ENCODE results near the gene LNP1.
"Not testable (repeated sequence)": the region's sequence is repeated elsewhere in the genome, so short reads cannot be mapped to it uniquely, and the experiment has no call there.

LNP1 gene

DNA sequence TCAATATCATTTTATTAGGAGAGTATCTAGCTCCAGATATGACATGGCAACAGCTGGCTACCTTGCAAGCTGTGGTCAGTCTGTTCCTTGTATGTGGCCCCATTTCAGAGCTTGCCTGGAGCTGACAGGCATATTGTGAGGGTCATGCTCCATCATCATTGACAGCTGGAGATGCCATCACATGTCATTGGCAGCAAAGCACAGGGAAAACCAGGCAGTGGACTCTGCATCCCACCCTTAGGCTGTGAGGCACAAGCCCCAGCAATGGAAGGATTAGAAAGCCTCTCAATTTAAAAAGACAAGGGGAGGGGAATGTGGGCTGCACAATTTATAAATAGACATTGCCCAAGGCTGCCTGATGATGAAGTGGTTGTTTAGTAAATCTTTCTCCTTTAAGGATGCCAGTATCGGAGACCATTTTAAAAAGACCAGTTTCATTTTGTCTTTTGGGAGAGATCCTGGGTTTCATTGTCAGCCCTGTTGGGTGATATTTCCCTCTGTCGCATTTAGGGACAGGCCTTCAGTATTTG is 27.9 kb downstream of the LNP1 start:
- no peak for DNase-seq (ENCODE audit: low read depth, low spot score)

GRCh38 chr3:100436951-100437350 is 35.6 kb downstream of the LNP1 start:
- no peak for DNase-seq (ENCODE audit: low read depth, low spot score)

DNA sequence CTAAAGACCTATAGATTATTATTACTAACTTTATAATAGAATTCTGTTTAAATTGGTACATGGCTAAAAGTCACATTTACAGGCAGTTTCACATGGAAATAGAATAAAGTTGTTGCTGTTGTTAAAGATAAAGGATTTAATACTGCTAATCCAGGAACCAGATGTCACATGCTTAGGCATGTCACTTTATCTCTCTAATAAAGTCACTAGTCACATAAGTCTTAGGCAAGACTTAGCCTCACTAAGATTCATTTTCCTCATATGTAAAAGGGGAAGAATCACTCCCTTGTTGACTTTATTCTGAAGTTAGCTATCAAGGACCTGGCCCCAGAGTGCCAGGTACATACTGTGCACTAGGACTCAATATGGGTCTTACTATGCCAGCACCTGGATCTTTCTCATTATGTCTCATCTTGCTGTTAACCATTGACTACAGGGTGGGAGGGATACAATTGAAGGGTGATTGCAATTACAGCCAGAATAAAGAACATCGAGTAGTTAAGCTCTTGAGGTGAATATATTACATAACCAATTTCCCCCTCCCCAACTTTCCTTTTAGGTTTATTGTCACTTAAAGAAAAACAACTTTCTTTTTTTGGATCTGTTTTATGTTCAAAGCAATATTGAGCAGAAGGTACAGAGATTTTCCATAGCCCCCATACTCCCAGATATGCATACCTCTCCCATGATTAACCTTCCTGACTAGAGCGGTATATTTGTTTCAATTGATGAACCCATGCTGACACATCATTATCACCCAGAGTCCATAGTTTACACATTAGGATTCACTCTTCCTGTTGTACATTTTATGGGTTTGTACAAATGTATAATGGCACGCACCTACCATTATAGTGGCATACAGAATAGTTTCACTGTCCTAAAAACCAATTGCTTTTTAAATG is 36.6 kb downstream of the LNP1 start:
- no peak for DNase-seq (ENCODE audit: low read depth, low spot score)

DNA sequence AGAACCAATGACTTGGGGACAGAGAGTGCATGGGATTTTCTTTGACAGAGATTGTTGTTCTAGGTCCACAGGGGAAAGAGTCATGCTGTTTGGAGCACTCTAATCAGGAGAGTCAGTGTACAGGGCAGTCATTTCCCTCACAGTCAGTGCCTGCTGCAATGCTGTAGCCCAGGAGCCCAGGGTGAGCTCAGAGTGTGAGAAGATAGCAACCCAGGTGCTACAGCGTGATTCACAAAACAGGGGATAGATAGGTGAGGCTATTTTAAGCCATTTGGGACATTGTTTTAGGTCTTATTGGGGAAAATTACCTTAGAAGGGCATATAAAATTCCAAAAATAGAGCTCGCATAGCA is 37.3 kb downstream of the LNP1 start:
- no peak for DNase-seq (ENCODE audit: low read depth, low spot score)

DNA sequence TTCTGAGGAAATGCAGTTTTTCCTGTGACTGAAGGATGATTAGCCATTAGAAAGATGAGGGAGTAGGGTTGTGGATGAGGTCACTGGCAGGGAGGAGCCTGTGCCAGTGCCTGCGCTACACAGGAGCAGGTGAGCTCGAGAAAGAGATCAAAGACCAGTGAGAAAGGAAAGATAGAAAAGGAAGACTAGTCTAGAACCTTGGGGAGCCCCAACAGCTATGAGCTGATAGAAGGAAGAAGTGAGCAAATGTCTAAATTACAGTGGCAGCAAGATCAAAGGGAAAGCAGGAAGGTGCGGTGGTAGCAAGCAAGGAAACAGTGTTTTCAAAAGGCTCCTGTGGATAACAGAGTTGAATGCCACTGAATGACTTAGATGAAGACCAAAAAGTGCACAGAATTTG is 39.6 kb downstream of the LNP1 start:
- no peak for DNase-seq (ENCODE audit: low read depth, low spot score)

DNA sequence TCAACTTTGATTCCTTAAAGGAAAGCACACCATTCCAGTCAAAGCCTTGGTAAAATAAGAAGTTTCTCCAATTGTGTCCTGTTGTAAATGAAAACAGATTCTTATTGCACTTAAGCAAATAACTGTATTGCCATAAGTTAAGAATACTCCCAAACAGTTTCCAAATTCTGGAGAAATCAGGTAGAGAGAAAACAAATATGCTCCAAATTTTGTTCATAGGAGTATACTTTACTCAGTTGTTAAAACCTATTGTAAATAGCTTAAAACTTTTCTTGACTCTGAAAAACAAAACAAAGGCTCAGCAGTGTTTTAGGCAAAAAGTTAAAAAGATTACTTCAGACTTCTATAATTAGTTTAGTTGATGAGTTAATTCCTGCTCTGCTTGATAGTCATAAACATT is 42.4 kb downstream of the LNP1 start:
- no peak for DNase-seq (ENCODE audit: low read depth, low spot score)

GRCh38 chr3:100447067-100447466 is 45.7 kb downstream of the LNP1 start:
- not testable (repeated sequence) for DNase-seq (ENCODE audit: low read depth, low spot score)

DNA sequence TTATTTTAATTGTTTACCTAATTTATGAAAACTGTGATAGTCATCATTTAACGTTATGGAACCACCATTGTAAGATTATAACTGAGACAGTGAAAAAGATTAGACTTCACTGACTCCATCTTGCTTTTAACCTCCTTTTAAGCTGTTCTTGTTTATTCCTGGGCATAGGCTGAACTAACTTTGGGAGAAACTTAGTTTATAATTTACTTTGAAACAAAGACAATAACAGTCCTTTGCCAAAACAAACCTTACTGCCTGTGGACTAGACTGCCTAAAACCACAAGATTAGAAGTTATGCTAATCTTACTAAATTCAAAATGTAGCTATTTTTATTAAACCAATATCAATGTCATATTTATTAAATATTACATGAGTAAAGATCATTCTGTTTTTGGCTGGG is 46.7 kb downstream of the LNP1 start:
- no peak for DNase-seq (ENCODE audit: low read depth, low spot score)

DNA sequence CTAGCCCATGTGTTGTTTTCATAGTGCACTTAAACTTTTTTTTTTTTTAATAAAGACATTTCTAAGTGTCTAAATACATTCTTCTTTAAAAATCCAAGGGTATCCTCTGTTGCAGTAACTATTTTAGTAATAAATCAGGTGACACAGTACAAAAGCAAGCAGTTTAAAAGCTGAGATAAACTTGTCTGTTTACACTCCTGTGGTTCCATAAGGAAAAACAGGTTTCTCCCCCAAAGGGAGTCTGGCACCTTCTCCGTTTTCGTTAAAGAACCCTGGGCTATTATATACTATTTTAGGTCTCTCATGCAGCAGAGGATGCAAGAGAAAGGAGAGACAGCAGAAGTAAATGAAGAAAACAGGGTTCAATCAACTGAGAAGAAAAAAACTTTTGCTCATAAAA is 47.9 kb downstream of the LNP1 start:
- DNase-seq (ENCODE audit: low read depth, low spot score) = no peak

DNA sequence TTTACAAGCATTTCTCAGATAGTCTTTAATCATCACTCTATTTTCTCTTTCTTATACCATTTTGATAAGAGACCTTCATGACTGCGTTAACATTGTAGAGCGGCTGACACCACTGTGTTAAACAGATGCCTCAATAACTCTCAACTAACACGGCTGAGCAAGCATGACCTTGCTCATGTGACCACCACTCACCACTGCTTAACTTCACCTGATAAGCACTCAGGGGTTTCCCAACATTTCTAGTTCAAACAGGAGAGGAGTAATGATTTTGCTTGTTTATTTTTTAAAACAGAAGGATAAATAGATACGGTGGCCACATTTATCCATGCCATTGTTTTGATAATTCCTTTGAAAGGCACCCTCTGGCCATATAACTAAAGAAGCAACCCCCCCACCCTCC is 53.3 kb downstream of the LNP1 start:
- DNase-seq (ENCODE audit: low read depth, low spot score) = no peak

- DNase-seq (ENCODE audit: low read depth, low spot score) = no peak
Measured at GRCh38 chr3:100455841-100456550, 54.7 kb downstream of the LNP1 start.

DNA sequence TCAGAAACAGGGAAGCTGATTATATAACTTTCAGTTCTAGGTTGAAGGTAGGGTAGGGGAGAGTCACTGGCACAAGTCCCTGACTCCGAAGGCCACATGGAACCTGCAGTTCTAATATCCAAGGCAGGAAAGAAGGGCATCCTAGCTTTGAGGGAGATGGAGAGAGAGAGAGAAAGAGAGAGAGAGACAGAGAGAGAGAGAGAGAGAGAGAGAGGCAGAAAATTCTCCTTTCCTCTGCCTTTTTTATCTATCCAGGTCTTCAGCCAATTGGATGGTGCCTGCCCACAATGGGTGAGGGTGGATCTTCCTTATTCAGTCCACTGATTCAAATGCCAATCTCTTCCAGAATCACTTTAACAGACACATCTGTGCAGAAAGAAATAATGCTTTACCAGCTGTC is 55.4 kb downstream of the LNP1 start:
- no peak for DNase-seq (ENCODE audit: low read depth, low spot score)

DNA sequence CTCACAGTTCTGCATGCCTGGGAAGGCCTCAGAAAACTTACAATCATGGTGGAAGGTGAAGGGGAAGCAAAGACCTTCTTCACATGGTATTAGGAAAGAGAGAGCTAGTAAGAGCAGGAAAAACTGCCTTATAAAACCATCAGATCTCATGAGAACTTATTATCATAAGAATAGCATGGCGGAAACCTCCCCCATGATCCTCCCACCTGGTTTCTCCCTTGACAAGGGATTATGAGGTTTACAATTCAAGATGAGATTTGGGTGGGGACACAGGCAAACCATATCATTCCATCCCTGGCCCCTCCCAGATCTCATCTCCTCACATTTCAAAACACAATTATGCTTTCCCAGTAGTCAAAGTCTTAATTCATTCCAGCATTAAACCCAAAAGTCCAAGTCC is 56.5 kb downstream of the LNP1 start:
- DNase-seq (ENCODE audit: low read depth, low spot score) = no peak

DNA sequence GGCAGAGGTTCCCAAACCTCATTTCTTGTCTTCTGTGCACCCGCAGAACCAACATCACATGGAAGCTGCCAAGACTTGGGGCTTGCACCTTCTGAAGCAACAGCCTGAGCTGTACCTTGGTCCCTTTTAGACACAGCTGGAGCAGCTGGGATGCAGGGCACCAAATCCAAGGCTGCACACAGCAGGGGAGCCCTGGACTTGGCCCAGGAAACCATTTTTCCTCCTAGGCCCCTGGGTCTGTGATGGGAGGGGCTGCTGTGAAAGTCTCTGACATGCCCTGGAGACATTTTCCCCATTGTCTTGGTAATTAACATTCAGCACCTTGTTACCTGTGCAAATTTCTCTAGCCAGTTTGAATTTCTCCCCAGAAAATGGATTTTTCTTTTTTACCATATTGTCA is 57.5 kb downstream of the LNP1 start:
- no peak for DNase-seq (ENCODE audit: low read depth, low spot score)

GRCh38 chr3:100463002-100463401 is 61.7 kb downstream of the LNP1 start:
- peak; percentile 72 for DNase-seq (ENCODE audit: low read depth, low spot score)

- DNase-seq (ENCODE audit: low read depth, low spot score) = no peak
Measured at GRCh38 chr3:100463646-100464155, 62.4 kb downstream of the LNP1 start.

- DNase-seq (ENCODE audit: low read depth, low spot score) = no peak
Measured at GRCh38 chr3:100465892-100466777, 64.8 kb downstream of the LNP1 start.

DNA sequence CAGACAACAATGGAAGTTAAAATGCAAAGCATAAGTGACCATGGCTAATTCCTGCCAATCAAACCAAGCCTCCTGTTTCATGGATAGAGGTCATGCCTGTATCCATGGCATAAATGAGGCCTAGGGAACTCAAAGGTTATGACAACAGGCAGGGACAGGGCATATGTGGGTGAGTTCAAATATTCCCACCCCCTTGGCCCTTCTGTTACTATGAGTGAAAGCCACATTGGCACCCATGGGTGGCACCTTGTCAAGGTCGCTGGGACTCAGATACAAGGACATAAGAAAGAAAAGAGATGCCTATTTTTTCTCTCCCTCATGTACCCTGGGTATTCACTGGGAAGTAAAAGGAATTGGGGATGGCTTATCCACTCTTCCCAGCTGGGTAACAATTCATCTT is 65.8 kb downstream of the LNP1 start:
- DNase-seq (ENCODE audit: low read depth, low spot score) = no peak

GRCh38 chr3:100468676-100469075 is 67.3 kb downstream of the LNP1 start:
- DNase-seq (ENCODE audit: low read depth, low spot score) = no peak

GRCh38 chr3:100470951-100471350 is 69.6 kb downstream of the LNP1 start:
- DNase-seq (ENCODE audit: low read depth, low spot score) = no peak

DNA sequence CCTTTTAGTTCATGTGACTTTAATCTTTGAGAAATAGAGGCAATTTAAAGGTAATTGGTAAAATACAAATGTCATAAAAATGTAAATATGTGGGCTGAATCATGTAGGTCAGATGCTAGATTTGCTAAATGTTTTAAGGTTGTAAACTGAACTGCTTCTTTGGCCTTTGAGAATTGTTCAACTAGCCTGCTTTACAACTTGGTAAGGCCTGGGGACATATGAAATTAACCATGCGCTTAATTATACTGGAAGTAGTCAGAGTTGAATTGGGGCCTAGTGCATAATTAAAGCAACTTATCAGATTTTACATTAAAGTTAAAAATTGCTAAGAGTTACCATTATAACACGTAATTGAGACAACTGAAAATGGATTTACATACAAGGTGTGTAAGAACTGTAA is 70.1 kb downstream of the LNP1 start:
- DNase-seq (ENCODE audit: low read depth, low spot score) = no peak

Measured in astrocyte of the hippocampus (primary cell).